ENCODE results near the gene CCDC88C.

- no peak for TF ChIP-seq TCF7L2 (IDR thresholded peaks at IDR 0.05; ENCODE audit: low read depth, low read length)
- no peak for TF ChIP-seq POLR2AphosphoS5 (IDR thresholded peaks at IDR 0.05; ENCODE audit: low read depth, low read length)
- no peak for TF ChIP-seq REST (IDR thresholded peaks at IDR 0.05; ENCODE audit: insufficient read depth in 1 of 2, low read depth in 2 of 2, low read length in 1 of 2)
These were observed 68.7 kb downstream of the CCDC88C start for GRCh38 chr14:91348845-91349465.
